Mesothelial cell of epicardium (in vitro differentiated cells): ENCODE data around the gene MAGI2. TPM values are rescaled to one million over a fixed set of nuclear protein-coding genes. Genes with fewer than 3 reads are reported as not detected.
A peak's percentile ranks its signal among the peaks of the same experiment; 100 is the strongest.
"Not testable (repeated sequence)": the region's sequence is repeated elsewhere in the genome, so short reads cannot be mapped to it uniquely, and the experiment has no call there.

Source experiments
- DNase-seq, 2 experiments: peaks; one replicate each; pipeline ENCODE4 v3.0.0; 2021; ENCODE audit warnings: low spot score in 2 of 2; ENCODE audit not compliant: unreplicated experiment in 2 of 2
- H3K27ac Mint-ChIP-seq: 2 replicates; pipeline ENCODE4 v1.8.0; 2021; ENCODE audit warnings: mixed read lengths
- H3K27me3 Mint-ChIP-seq: 2 replicates; pipeline ENCODE4 v1.8.0; 2021; ENCODE audit warnings: low read depth, mixed read lengths
- H3K36me3 Mint-ChIP-seq: 2 replicates; pipeline ENCODE4 v1.8.0; 2021; ENCODE audit warnings: mixed read lengths
- H3K4me1 Mint-ChIP-seq: 2 replicates; pipeline ENCODE4 v1.8.0; 2021; ENCODE audit warnings: mixed read lengths
- H3K4me3 Mint-ChIP-seq: 2 replicates; pipeline ENCODE4 v1.8.0; 2021; ENCODE audit warnings: mild to moderate bottlenecking, moderate library complexity, mixed read lengths
- H3K9me3 Mint-ChIP-seq: 2 replicates; pipeline ENCODE4 v1.8.0; 2021; ENCODE audit warnings: mixed read lengths
- CTCF ChIP-seq: fragments of 200-600 bp; sonication (generic); IDR thresholded peaks from one replicate; pipeline ENCODE4 v1.5.0; 2021; ENCODE audit warnings: antibody characterized with exemption; ENCODE audit not compliant: unreplicated experiment
- total RNA-seq: library from RNA; stranded (reverse); gene quantifications from 3 replicates; pipeline ENCODE4 v1.2.1, GENCODE V29; 2021

Gene MAGI2
- total RNA-seq, 1 donor from 2014 or later = 38.4 TPM

GRCh38 chr7:79451580-79451979 lies 1.9 kb downstream of the MAGI2 start:
- Mint-ChIP-seq H3K4me1 (peaks cover 35% of the 10 kb centered on the region), H3K27ac (peak overlapping the region; percentile 94), H3K27me3 (no peaks in the 10 kb centered on the region), H3K9me3 (no peaks in the 10 kb centered on the region), H3K36me3 (no peaks in the 10 kb centered on the region), H3K4me3 (peak overlapping the region; percentile 91)
- DNase-seq = no peak
- TF ChIP-seq CTCF = no peak

- peak overlapping the region; percentile 73 for H3K27ac Mint-ChIP-seq
- DNase-seq, H3K9me3 Mint-ChIP-seq, H3K4me3 Mint-ChIP-seq, H3K27me3 Mint-ChIP-seq, H3K4me1 Mint-ChIP-seq, H3K36me3 Mint-ChIP-seq: not testable (repeated sequence)
Measured at GRCh38 chr7:79442766-79443165, 10.7 kb downstream of the MAGI2 start.

GRCh38 chr7:79436378-79436777 lies 17.1 kb downstream of the MAGI2 start:
- H3K27ac Mint-ChIP-seq = no peak overlapping the region
- H3K4me1 Mint-ChIP-seq = peaks cover 2% of the 10 kb centered on the region
- peaks cover 10% of the 10 kb centered on the region for H3K9me3 Mint-ChIP-seq
- TF ChIP-seq CTCF = no peak
- H3K36me3 Mint-ChIP-seq = peaks cover 3% of the 10 kb centered on the region
- no peak overlapping the region for H3K4me3 Mint-ChIP-seq
- H3K27me3 Mint-ChIP-seq = peaks cover 1% of the 10 kb centered on the region
- DNase-seq = no peak

GRCh38 chr7:79434867-79435266 lies 18.6 kb downstream of the MAGI2 start:
- peaks cover 10% of the 10 kb centered on the region for H3K9me3 Mint-ChIP-seq
- H3K27me3 Mint-ChIP-seq = peaks cover 1% of the 10 kb centered on the region
- H3K4me1 Mint-ChIP-seq = peaks cover 2% of the 10 kb centered on the region
- no peak overlapping the region for H3K27ac Mint-ChIP-seq
- DNase-seq = no peak
- TF ChIP-seq CTCF = no peak
- H3K4me3 Mint-ChIP-seq = no peak overlapping the region
- peaks cover 3% of the 10 kb centered on the region for H3K36me3 Mint-ChIP-seq

- H3K27me3 Mint-ChIP-seq = peaks cover 1% of the 10 kb centered on the region
- H3K4me1 Mint-ChIP-seq = peaks cover 2% of the 10 kb centered on the region
- TF ChIP-seq CTCF = no peak
- no peak overlapping the region for H3K27ac Mint-ChIP-seq
- no peak overlapping the region for H3K4me3 Mint-ChIP-seq
- peaks cover 3% of the 10 kb centered on the region for H3K36me3 Mint-ChIP-seq
- no peak for DNase-seq
- H3K9me3 Mint-ChIP-seq = peaks cover 10% of the 10 kb centered on the region
Measured at GRCh38 chr7:79434098-79434497, 19.4 kb downstream of the MAGI2 start.

- Mint-ChIP-seq H3K27me3 (peaks cover 11% of the 10 kb centered on the region), H3K4me3 (no peak overlapping the region), H3K36me3 (peaks cover 5% of the 10 kb centered on the region), H3K4me1 (peaks cover 2% of the 10 kb centered on the region), H3K9me3 (peaks cover 3% of the 10 kb centered on the region), H3K27ac (no peak overlapping the region)
- TF ChIP-seq CTCF = no peak
- DNase-seq = no peak
Measured at GRCh38 chr7:79430391-79430790, 23.1 kb downstream of the MAGI2 start.
